GM12873 (cell line): Measurements from ENCODE around the gene SCAF4.

Source experiments
- TF ChIP-seq, protein P1 (sequence below): IDR thresholded peaks from 2 replicates; pipeline ENCODE4 v1.5.1; 2012; ENCODE audit warnings: low read depth, mild to moderate bottlenecking, moderate library complexity, low read length, control low read depth; ENCODE audit not compliant: insufficient read depth; ENCODE audit errors: missing control alignments

Gene SCAF4

GRCh38 chr21:31668651-31669491 lies 63.0 kb downstream of the SCAF4 start:
- TF ChIP-seq, protein P1, sequence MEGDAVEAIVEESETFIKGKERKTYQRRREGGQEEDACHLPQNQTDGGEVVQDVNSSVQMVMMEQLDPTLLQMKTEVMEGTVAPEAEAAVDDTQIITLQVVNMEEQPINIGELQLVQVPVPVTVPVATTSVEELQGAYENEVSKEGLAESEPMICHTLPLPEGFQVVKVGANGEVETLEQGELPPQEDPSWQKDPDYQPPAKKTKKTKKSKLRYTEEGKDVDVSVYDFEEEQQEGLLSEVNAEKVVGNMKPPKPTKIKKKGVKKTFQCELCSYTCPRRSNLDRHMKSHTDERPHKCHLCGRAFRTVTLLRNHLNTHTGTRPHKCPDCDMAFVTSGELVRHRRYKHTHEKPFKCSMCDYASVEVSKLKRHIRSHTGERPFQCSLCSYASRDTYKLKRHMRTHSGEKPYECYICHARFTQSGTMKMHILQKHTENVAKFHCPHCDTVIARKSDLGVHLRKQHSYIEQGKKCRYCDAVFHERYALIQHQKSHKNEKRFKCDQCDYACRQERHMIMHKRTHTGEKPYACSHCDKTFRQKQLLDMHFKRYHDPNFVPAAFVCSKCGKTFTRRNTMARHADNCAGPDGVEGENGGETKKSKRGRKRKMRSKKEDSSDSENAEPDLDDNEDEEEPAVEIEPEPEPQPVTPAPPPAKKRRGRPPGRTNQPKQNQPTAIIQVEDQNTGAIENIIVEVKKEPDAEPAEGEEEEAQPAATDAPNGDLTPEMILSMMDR: no peak

- TF ChIP-seq, protein P1: no peak
These were observed 64.3 kb downstream of the SCAF4 start for GRCh38 chr21:31667639-31668038.

DNA sequence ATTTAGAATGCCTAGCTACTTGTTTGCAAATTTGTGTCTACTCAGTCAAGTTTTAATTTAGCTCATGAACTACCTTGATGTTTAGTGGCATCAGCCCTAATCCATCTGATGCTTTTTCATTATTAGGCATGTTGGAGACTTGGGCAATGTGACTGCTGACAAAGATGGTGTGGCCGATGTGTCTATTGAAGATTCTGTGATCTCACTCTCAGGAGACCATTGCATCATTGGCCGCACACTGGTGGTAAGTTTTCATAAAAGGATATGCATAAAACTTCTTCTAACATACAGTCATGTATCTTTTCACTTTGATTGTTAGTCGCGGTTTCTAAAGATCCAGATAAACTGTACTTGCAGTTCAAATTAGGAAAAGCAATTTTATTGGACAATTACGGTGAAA lies 64.8 kb downstream of the SCAF4 start:
- TF ChIP-seq, protein P1: no peak

GRCh38 chr21:31666445-31667010 lies 65.4 kb downstream of the SCAF4 start:
- TF ChIP-seq, protein P1: no peak

DNA sequence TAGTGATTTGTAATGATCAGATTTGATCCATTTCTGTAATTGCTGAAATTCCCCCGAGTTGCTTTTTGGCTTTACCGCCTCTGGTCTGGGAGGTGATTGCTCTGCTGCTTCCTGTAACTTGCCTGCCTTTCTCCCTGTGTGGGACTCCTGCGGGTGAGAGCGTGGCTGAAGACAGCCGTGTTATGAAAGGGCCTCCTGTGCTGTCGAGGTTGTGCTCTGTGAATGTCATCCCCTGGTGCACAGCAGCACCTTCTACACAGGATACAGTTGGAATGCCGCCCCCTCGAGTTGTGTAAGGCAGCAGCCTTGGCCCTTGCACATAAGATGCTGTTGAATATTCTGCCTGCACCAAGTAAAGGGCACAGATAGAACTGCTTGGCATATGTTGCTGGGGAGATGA lies 66.5 kb downstream of the SCAF4 start:
- TF ChIP-seq, protein P1: no peak

GRCh38 chr21:31663584-31664249 lies 68.2 kb downstream of the SCAF4 start:
- TF ChIP-seq, protein P1: no peak

DNA sequence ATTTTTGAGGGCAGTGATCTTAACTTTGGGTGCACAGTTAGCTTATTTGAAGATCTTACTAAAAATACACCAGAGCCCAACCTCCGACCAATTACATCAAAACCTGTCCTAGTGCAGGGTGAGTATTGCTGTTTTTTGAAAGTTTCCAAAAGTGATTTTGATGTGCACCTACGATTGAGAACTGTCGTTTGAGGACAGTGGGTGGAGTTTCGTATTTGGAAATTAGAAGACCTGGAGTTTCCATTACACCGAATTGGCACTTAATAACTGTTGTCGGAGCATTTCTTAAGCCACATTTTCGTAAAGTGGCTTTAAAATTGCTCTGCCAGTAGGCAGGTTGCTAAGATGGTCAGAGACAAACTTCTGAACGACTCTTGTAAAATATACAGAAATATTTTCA lies 71.3 kb downstream of the SCAF4 start:
- TF ChIP-seq, protein P1: no peak
